Epithelial cell of esophagus (primary cell): Measurements from ENCODE around the gene TAS1R1.
A peak's percentile ranks its signal among the peaks of the same experiment; 100 is the strongest.

Experiments
- DNase-seq: peaks from one replicate; pipeline ENCODE4 v3.0.0; 2010; ENCODE audit warnings: low read depth
- H3K4me3 ChIP-seq: 2 replicates; pipeline ENCODE4 v1.5.1; 2011; ENCODE audit warnings: mild to moderate bottlenecking, low read length, control low read depth
- TF ChIP-seq, protein P1 (sequence below): IDR thresholded peaks from 2 replicates; pipeline ENCODE4 v1.5.1; 2011; ENCODE audit warnings: low read depth, mild to moderate bottlenecking, low read length, control low read depth, inconsistent platforms; ENCODE audit not compliant: insufficient read depth; ENCODE audit errors: missing control alignments

Gene TAS1R1

DNA sequence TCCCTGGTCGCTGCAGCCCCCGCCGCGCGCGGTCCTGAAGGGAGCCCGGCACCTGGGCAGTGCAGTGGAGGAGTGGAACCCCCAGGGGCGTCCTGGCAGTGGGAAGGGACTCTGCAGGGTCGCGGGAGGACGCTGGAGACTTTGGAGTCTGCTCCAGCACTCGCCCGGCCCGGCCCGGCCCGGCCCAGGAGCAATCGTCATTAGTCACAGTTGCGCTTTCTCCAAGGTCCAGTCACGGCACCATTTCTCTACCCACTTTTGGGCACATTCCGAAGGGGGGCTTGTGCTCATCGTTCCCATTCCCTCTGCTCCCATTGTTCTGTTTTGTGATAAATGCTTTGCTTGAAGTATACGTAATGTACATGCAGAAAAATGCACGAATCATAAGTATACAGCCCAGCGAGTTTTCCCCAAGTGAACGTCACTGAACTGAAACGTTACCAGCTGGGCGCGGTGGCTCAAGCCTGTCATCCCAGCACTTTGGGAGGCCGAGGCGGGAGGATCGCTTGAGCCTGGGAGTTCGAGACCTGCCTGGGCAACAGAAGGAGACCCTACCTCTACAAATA is 70.6 kb downstream of the TAS1R1 start:
- TF ChIP-seq, protein P1, sequence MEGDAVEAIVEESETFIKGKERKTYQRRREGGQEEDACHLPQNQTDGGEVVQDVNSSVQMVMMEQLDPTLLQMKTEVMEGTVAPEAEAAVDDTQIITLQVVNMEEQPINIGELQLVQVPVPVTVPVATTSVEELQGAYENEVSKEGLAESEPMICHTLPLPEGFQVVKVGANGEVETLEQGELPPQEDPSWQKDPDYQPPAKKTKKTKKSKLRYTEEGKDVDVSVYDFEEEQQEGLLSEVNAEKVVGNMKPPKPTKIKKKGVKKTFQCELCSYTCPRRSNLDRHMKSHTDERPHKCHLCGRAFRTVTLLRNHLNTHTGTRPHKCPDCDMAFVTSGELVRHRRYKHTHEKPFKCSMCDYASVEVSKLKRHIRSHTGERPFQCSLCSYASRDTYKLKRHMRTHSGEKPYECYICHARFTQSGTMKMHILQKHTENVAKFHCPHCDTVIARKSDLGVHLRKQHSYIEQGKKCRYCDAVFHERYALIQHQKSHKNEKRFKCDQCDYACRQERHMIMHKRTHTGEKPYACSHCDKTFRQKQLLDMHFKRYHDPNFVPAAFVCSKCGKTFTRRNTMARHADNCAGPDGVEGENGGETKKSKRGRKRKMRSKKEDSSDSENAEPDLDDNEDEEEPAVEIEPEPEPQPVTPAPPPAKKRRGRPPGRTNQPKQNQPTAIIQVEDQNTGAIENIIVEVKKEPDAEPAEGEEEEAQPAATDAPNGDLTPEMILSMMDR, result no peak
- H3K4me3 ChIP-seq, result peak overlapping the region; percentile 67
- peak; percentile 66 for DNase-seq

DNA sequence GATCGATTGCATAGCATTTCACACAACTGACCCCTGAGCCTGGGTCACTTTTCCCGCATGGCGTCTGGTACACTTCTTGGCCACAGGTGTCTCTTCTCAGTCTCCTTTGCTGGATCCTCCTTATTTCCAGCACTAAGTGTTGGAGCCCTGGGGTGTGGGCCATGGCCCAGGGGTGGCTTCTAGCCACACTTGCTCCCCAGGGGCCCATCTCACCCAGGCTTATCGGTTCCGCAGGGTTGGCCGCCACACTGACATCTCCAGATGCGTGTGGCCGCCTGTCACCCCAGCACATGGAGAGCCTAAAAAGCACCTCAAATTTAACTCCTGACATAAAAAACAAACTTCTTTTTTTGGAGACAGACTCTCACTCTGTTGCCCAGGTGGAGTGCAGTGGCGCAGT is 71.9 kb downstream of the TAS1R1 start:
- H3K4me3 ChIP-seq, result no peak overlapping the region
- TF ChIP-seq, protein P1, result no peak
- no peak for DNase-seq

DNA sequence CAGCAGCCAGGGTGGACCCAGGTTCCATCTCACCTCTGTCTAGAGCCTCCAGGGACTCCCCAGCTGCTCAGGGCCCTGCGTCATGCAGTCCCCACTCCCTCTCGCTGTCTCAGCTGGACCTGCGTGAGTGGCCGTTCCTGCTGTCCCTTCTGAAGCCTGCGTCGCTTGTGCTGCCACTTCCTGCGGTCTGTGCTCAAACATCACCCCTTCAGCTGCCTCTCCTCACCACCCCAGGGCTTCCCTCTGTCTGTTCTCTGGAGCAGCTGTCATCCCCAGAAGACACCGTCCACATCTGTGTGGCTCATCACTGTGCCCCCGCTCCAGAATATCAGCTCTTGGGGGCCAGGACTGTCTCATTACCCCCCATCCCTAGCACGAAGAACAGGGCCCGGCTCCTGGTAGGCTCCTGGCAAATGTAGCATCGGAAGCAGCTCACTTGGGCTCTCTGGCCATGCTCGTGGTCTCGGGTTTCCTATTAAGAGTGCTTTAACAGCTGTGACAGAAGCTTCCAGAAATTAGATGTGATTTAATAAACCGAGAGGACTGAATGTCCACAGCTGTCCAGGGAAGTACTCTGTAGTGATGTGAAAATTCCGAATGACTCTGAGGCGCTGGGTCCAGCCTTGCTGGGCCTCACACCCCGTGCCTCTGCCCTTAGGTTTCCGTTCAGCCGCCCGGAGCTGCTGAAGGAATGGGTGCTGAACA is 72.9 kb downstream of the TAS1R1 start:
- TF ChIP-seq, protein P1, result no peak
- DNase-seq, result no peak
- no peak overlapping the region for H3K4me3 ChIP-seq

DNA sequence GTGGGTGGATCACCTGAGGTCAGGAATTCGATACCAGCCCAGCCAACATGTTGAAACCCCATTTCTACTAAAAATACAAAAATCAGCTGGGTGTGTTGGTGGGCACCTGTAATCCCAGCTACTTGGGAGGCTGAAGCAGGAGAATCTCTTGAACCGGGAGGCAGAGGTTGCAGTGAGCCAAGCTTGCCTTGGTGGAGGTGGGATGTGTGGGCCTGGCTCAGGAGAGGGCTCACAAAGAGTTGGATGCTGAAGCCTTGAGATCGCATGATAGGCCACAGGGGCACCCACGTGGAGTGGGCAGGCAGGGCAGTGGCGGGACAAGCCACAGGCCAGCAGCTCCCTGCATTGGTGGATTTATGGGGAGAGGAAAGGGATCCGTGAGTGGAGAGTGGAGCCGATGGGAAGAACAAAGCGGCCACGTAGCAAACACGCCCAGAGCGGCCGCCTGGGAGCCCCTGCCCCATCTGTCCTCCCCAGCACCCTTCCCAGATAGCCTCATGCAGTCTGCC is 73.9 kb downstream of the TAS1R1 start:
- no peak for DNase-seq
- H3K4me3 ChIP-seq, result no peak overlapping the region
- TF ChIP-seq, protein P1, result no peak
